K562 (cell line): ENCODE data around the gene PPIA. TPM values are rescaled to one million over a fixed set of nuclear protein-coding genes. Genes with fewer than 3 reads are reported as not detected.

Experiments used
- ARID1B ChIP-seq: fragments of 450-650 bp; IDR thresholded peaks from 2 replicates; pipeline ENCODE4 v1.6.1; 2016; ENCODE audit warnings: antibody characterized with exemption, mild to moderate bottlenecking, inconsistent platforms
- CREM ChIP-seq: IDR thresholded peaks from 2 replicates; pipeline ENCODE4 v1.6.1; 2014; ENCODE audit warnings: antibody characterized with exemption, low read depth
- EWSR1 ChIP-seq: fragments of 450-650 bp; IDR thresholded peaks from 2 replicates; pipeline ENCODE4 v1.6.1; 2018; ENCODE audit warnings: borderline replicate concordance, mild to moderate bottlenecking, low read depth, moderate library complexity; ENCODE audit not compliant: partially characterized antibody
- JUND ChIP-seq, 2 experiments: IDR thresholded peaks; 2 replicates in 1 of 2; 3 replicates in 1 of 2; pipeline ENCODE4 v1.6.1; 2011; ENCODE audit warnings: borderline replicate concordance in 2 of 2, low read depth in 2 of 2, low read length in 2 of 2, improper control_type of control experiment in 1 of 2, missing biosample characterization in 1 of 2, missing genetic modification characterization in 1 of 2, missing genetic modification reagents in 1 of 2
- LCOR ChIP-seq: sonication (generic); formaldehyde crosslinking; IDR thresholded peaks from 2 replicates; pipeline ENCODE4 v1.8.0; 2022; ENCODE audit warnings: mild to moderate bottlenecking, missing genetic modification reagents
- MAZ ChIP-seq, 2 experiments: fragments of 450-650 bp in 1 of 2; sonication (generic) in 1 of 2; formaldehyde crosslinking; IDR thresholded peaks in 1 of 2; conservative IDR thresholded peaks in 1 of 2; 2 replicates each; pipeline versions ENCODE4 v1.4.0 to v1.5.0; 2020; ENCODE audit warnings: mild to moderate bottlenecking in 1 of 2, missing genetic modification reagents in 1 of 2
- NONO ChIP-seq, 2 experiments: fragments of 200-400 bp in 1 of 2; fragments of 450-650 bp in 1 of 2; formaldehyde crosslinking in 1 of 2; IDR thresholded peaks; 2 replicates each; pipeline ENCODE4 v1.6.1; 2017; ENCODE audit warnings: low read depth in 2 of 2, mild to moderate bottlenecking in 2 of 2, moderate library complexity in 2 of 2, low read length in 1 of 2
- PML ChIP-seq: IDR thresholded peaks from 2 replicates; pipeline ENCODE4 v1.6.1; 2012; ENCODE audit warnings: low read length, inconsistent platforms
- POLR3G ChIP-seq: IDR thresholded peaks from 2 replicates; pipeline ENCODE4 v1.6.1; 2011; ENCODE audit not compliant: insufficient read length, insufficient replicate concordance; ENCODE audit errors: extremely low read depth
- RAD21 ChIP-seq, 2 experiments: fragments of 250-450 bp in 1 of 2; fragments of 450-650 bp in 1 of 2; sonication (Bioruptor Pico) in 1 of 2; formaldehyde crosslinking in 1 of 2; IDR thresholded peaks in 1 of 2; conservative IDR thresholded peaks in 1 of 2; 2 replicates each; pipeline versions ENCODE4 v1.4.0 to v1.8.0; 2020 to 2022; ENCODE audit warnings: mild to moderate bottlenecking in 2 of 2, moderate library complexity in 1 of 2
- SPI1 ChIP-seq: IDR thresholded peaks from 2 replicates; pipeline ENCODE4 v1.6.1; 2011; ENCODE audit warnings: low read depth, low read length, control low read depth, borderline replicate concordance
- SRF ChIP-seq, 2 experiments: fragments of 250-450, 450-650 bp in 1 of 2; sonication (Bioruptor Pico) in 1 of 2; sonication (generic) in 1 of 2; formaldehyde crosslinking; IDR thresholded peaks; 2 replicates each; pipeline versions ENCODE4 v1.5.0 to v1.5.1; 2020 to 2022; ENCODE audit warnings: mild to moderate bottlenecking in 1 of 2, missing genetic modification reagents in 1 of 2
- TGIF2 ChIP-seq: sonication (generic); formaldehyde crosslinking; IDR thresholded peaks from 2 replicates; pipeline ENCODE4 v1.8.1; 2022; ENCODE audit warnings: mild to moderate bottlenecking, missing genetic modification reagents, moderate library complexity
- ZNF717 ChIP-seq: fragments of 250-450 bp; sonication (Bioruptor Pico); IDR thresholded peaks from 2 replicates; pipeline ENCODE4 v1.5.0; 2021
- polyA plus RNA-seq, 8 experiments: library from polyadenylated mRNA; depleted of rRNA in 4 of 8; stranded (reverse) in 5 of 8; unstranded in 3 of 8; fragments of >200 nt; fragmentation: Nextera tagmentation in 2 of 8; fragmentation: Illumina TruSeq in 1 of 8; extraction: Ambion mirVana in 2 of 8; extraction: Trizol in 1 of 8; gene quantifications; 2 replicates each; pipeline versions ENCODE4 v1.2.1 to v1.2.3, GENCODE V29; 2011 to 2014; ENCODE audit warnings: inconsistent platforms in 1 of 8, missing spikeins in 1 of 8
- total RNA-seq, 7 experiments: library from RNA; depleted of rRNA in 6 of 7; stranded (reverse); fragments of >200 nt in 6 of 7; fragmentation: Illumina TruSeq in 2 of 7; extraction: Trizol in 2 of 7; gene quantifications; 2 replicates each; pipeline versions ENCODE4 v1.2.1 to v1.2.3, GENCODE V29; 2011 to 2021; ENCODE audit warnings: low replicate concordance in 1 of 7
- TF ChIP-seq, protein P1 (sequence below): sonication (generic); IDR thresholded peaks from 2 replicates; pipeline ENCODE4 v1.6.1; 2016
- TF ChIP-seq, protein P2 (sequence below), 2 experiments: fragments of 450-650 bp; conservative IDR thresholded peaks; 2 replicates each; pipeline ENCODE4 v1.6.1; 2017; ENCODE audit warnings: mild to moderate bottlenecking in 2 of 2, moderate library complexity in 2 of 2
- TF ChIP-seq, protein P3 (sequence below): fragments of 200-400 bp; formaldehyde crosslinking; IDR thresholded peaks from 2 replicates; pipeline ENCODE4 v1.6.1; 2017; ENCODE audit warnings: mild to moderate bottlenecking, low read depth, low read length, moderate library complexity
- TF ChIP-seq, protein P4 (sequence below): fragments of 250-450 bp; sonication (Bioruptor Pico); IDR thresholded peaks from 2 replicates; pipeline ENCODE4 v1.5.1; 2021; ENCODE audit warnings: mild to moderate bottlenecking

Gene PPIA
- total and polyA plus RNA-seq, 9 of the 15 experiments (the other 6 are each of a cell fraction or from before 2014, with no cell fraction given) = 2,583 to 7,504 (median 3,973) TPM

DNA sequence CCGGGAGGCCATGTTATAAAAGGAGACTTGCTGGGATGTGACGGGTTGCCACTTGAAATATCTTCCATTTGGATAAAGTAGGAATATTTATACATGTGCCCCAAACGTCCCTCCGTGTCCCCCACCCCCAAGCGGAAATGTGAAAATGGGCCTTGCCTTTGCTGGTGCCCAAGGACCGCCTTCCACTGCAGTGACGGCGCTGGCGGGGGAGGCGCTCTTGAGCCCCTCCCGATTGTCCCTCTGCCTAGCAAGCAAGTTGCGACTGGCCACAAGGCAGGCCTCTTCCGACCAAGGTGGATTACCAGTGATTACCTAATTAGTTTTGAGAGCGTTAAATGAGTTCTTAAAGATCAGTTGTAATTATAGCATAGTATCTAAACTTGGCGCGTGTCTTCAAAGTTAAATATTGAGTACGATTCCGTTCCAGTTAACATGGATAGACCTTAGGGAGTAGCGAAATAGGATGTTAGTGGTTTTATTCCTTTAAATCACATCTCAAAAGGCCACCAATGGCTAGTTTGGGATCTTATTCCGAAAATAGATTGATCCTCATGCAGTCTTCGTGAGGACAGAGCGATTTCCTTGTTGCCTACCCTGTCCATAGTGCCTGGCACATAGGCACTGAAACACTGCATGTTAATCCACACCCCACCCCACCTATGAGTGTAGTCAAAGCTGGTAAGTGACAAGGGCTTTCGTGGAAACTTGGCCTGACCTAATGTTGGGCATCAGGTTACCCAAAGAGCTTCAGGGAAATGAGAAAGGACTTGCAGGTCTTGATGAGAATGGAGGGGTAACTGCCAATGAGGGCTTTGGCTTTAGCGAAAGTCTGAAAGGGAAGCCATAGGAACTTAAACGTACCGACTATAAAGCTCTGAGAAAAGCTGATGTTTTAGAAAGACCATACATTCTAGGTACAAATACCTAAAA is 1.1 kb downstream of the PPIA start (continued):
- TF ChIP-seq, protein P1, sequence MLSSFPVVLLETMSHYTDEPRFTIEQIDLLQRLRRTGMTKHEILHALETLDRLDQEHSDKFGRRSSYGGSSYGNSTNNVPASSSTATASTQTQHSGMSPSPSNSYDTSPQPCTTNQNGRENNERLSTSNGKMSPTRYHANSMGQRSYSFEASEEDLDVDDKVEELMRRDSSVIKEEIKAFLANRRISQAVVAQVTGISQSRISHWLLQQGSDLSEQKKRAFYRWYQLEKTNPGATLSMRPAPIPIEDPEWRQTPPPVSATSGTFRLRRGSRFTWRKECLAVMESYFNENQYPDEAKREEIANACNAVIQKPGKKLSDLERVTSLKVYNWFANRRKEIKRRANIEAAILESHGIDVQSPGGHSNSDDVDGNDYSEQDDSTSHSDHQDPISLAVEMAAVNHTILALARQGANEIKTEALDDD = peak; percentile 81
- TF ChIP-seq MAZ (CRISPR knock-in tag; conservative IDR thresholded peaks at IDR 0.05 in 1 of 2, IDR thresholded peaks at IDR 0.05 in 1 of 2) (peak in 1 of 2 experiments; percentile 76; a peak in 2 of 4 replicates), ZNF717 (CRISPR knock-in tag) (no peak), CREM (peak; percentile 83), ARID1B (peak; percentile 21; the same call in 1 of the 2 replicates), RAD21 (CRISPR knock-in tag; conservative IDR thresholded peaks at IDR 0.05 in 1 of 2, IDR thresholded peaks at IDR 0.05 in 1 of 2) (peak; percentile 34 to 45; a peak in 3 of 4 replicates), POLR3G (no peak), LCOR (CRISPR knock-in tag) (peak; percentile 81; the same call in 1 of the 2 replicates), PML (0 out of 2 replicates have a peak, but pooled peaks have one; percentile 20), SPI1 (0 out of 2 replicates have a peak, but pooled peaks have one; percentile 23), EWSR1 (peak; percentile 82), SRF (CRISPR knock-in tag; IDR thresholded peaks at IDR 0.05) (peak in 1 of 2 experiments; percentile 86; a peak in 2 of 4 replicates), JUND (IDR thresholded peaks at IDR 0.05; ENCODE audit: borderline replicate concordance, low read depth, low read length) (peak; percentile 58), JUND (tag; IDR thresholded peaks at IDR 0.05; ENCODE audit: borderline replicate concordance, low read depth, low read length) (no peak), NONO (IDR thresholded peaks at IDR 0.05; ENCODE audit: low read depth in 2 of 2, low read length in 1 of 2) (0 out of 4 replicates have a peak, but pooled peaks of 1 of the 2 experiments have one; percentile 36), TGIF2 (CRISPR knock-in tag) (peak; percentile 70; the same call in 1 of the 2 replicates)
- TF ChIP-seq, protein P2, sequence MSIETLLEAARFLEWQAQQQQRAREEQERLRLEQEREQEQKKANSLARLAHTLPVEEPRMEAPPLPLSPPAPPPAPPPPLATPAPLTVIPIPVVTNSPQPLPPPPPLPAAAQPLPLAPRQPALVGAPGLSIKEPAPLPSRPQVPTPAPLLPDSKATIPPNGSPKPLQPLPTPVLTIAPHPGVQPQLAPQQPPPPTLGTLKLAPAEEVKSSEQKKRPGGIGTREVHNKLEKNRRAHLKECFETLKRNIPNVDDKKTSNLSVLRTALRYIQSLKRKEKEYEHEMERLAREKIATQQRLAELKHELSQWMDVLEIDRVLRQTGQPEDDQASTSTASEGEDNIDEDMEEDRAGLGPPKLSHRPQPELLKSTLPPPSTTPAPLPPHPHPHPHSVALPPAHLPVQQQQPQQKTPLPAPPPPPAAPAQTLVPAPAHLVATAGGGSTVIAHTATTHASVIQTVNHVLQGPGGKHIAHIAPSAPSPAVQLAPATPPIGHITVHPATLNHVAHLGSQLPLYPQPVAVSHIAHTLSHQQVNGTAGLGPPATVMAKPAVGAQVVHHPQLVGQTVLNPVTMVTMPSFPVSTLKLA (conservative IDR thresholded peaks at IDR 0.05) = peak in 1 of 2 experiments; percentile 60; a peak in 2 of 4 replicates
- TF ChIP-seq, protein P3, sequence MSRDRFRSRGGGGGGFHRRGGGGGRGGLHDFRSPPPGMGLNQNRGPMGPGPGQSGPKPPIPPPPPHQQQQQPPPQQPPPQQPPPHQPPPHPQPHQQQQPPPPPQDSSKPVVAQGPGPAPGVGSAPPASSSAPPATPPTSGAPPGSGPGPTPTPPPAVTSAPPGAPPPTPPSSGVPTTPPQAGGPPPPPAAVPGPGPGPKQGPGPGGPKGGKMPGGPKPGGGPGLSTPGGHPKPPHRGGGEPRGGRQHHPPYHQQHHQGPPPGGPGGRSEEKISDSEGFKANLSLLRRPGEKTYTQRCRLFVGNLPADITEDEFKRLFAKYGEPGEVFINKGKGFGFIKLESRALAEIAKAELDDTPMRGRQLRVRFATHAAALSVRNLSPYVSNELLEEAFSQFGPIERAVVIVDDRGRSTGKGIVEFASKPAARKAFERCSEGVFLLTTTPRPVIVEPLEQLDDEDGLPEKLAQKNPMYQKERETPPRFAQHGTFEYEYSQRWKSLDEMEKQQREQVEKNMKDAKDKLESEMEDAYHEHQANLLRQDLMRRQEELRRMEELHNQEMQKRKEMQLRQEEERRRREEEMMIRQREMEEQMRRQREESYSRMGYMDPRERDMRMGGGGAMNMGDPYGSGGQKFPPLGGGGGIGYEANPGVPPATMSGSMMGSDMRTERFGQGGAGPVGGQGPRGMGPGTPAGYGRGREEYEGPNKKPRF = 0 out of 2 replicates have a peak, but pooled peaks have one; percentile 21
- TF ChIP-seq, protein P4, sequence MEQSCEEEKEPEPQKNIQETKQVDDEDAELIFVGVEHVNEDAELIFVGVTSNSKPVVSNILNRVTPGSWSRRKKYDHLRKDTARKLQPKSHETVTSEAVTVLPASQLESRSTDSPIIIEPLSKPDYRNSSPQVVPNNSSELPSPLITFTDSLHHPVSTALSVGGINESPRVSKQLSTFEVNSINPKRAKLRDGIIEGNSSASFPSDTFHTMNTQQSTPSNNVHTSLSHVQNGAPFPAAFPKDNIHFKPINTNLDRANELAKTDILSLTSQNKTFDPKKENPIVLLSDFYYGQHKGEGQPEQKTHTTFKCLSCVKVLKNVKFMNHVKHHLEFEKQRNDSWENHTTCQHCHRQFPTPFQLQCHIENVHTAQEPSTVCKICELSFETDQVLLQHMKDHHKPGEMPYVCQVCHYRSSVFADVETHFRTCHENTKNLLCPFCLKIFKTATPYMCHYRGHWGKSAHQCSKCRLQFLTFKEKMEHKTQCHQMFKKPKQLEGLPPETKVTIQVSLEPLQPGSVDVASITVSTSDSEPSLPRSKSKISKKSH = no peak
